ENCODE measurements around the gene CEP85L. TPM values are rescaled to one million over a fixed set of nuclear protein-coding genes. Genes with fewer than 3 reads are reported as not detected.
A peak's percentile ranks its signal among the peaks of the same experiment; 100 is the strongest.

The CEP85L gene
- total RNA-seq, 8 experiments from 2014 or later: 8.3 to 27.8 (median 12.7) TPM

- Histone ChIP-seq H3K4me1 (replicated peaks in 1 of 2) (no peaks in the 10 kb centered on the region), H3K27ac (no peak overlapping the region), H3K4me3 (no peak overlapping the region)
- 0 to 86% (median 67%) methylated on average over 1 of the region's 1 CpG; no CpG with 5 or more reads in 5 of the 10 experiments for WGBS, 10 experiments
- in situ Hi-C loops (cut with MboI; ENCODE audit: low pct_unique_long_range_greater_than_20kb in 2 of 9, low sequenced_read_pairs in 9 of 9, unreplicated experiment in 9 of 9): loop anchor here in 1 of 9 experiments (25.0 kb wide), 1 partner anchor 267 kb away; no protein-coding TSS in a partner anchor
- ATAC-seq (replicated peaks in 6 of 8): no peak
Measured at GRCh38 chr6:118554698-118555097, 96.7 kb downstream of the CEP85L start.

GRCh38 chr6:118553132-118553531, 98.3 kb downstream of the CEP85L start:
- 18 to 83% (median 58%) methylated on average over 1 of the region's 1 CpG; no CpG with 5 or more reads in 1 of the 10 experiments for WGBS, 10 experiments
- no peak overlapping the region for H3K27ac ChIP-seq

GRCh38 chr6:118551063-118552053, 100.0 kb downstream of the CEP85L start:
- H3K27ac ChIP-seq: no peak overlapping the region
- H3K4me1 ChIP-seq (replicated peaks in 1 of 2): no peaks in the 10 kb centered on the region
- WGBS, 10 experiments: 6 to 54% (median 35%) methylated on average over 2 to 3 of the region's 3 CpGs; no CpG with 5 or more reads in 1 of the 10 experiments
- in situ Hi-C loops (cut with MboI; ENCODE audit: low pct_unique_long_range_greater_than_20kb in 2 of 9, low sequenced_read_pairs in 9 of 9, unreplicated experiment in 9 of 9): loop anchor here in 1 of 9 experiments (25.0 kb wide), 1 partner anchor 264 kb away; no protein-coding TSS in a partner anchor
- no peak overlapping the region for H3K4me3 ChIP-seq
- ATAC-seq (replicated peaks in 6 of 8): peak in 7 of 8 experiments; percentile 36 to 86 (median 67)

More at GRCh38 chr6:118553132-118553531, 98.3 kb downstream of the CEP85L start:
- no peaks in the 10 kb centered on the region for H3K4me1 ChIP-seq (replicated peaks in 1 of 2)
- H3K4me3 ChIP-seq: no peak overlapping the region
- ATAC-seq (replicated peaks in 6 of 8): no peak
- in situ Hi-C loops (cut with MboI; ENCODE audit: low pct_unique_long_range_greater_than_20kb in 2 of 9, low sequenced_read_pairs in 9 of 9, unreplicated experiment in 9 of 9): loop anchor here in 1 of 9 experiments (25.0 kb wide), 1 partner anchor 266 kb away; no protein-coding TSS in a partner anchor

- Histone ChIP-seq H3K4me1 (replicated peaks in 1 of 2) (no peaks in the 10 kb centered on the region), H3K4me3 (no peak overlapping the region)
Measured at GRCh38 chr6:118548613-118549012, 102.8 kb downstream of the CEP85L start.

GRCh38 chr6:118548136-118548535, 103.3 kb downstream of the CEP85L start, which contains the start of gene PLN:
TSS of gene PLN (plus strand) at chr6:118548296. CDS start at chr6:118558922, 10,626 bp downstream.
- no peak within 1 kb of the TSS for H3K27ac ChIP-seq
- no peaks in the 10 kb centered on the region for H3K4me1 ChIP-seq (replicated peaks in 1 of 2)
- in situ Hi-C loops (cut with MboI; ENCODE audit: low pct_unique_long_range_greater_than_20kb in 2 of 9, low sequenced_read_pairs in 9 of 9, unreplicated experiment in 9 of 9): loop anchor here in 1 of 9 experiments (25.0 kb wide), 1 partner anchor 261 kb away; no protein-coding TSS in a partner anchor
- ATAC-seq (replicated peaks in 6 of 8): peak in 2 of 8 experiments; percentile 17 to 56
- H3K4me3 ChIP-seq: no peak within 1 kb of the TSS
- 76 to 100% (median 94%) methylated on average over 1 to 3 of the region's 3 CpGs; no CpG with 5 or more reads in 1 of the 10 experiments for WGBS, 10 experiments

More at GRCh38 chr6:118548613-118549012, 102.8 kb downstream of the CEP85L start:
- peak in 3 of 8 experiments; percentile 50 to 83 (median 66) for ATAC-seq (replicated peaks in 6 of 8)
- in situ Hi-C loops (cut with MboI; ENCODE audit: low pct_unique_long_range_greater_than_20kb in 2 of 9, low sequenced_read_pairs in 9 of 9, unreplicated experiment in 9 of 9): loop anchor here in 1 of 9 experiments (25.0 kb wide), 1 partner anchor 261 kb away; no protein-coding TSS in a partner anchor
- H3K27ac ChIP-seq: no peak overlapping the region

GRCh38 chr6:118546880-118547218, 104.5 kb downstream of the CEP85L start:
- WGBS, 10 experiments: 38 to 100% (median 71%) methylated on average over 1 of the region's 1 CpG
- H3K4me1 ChIP-seq (replicated peaks in 1 of 2): no peaks in the 10 kb centered on the region
- in situ Hi-C loops (cut with MboI; ENCODE audit: low pct_unique_long_range_greater_than_20kb in 2 of 9, low sequenced_read_pairs in 9 of 9, unreplicated experiment in 9 of 9): loop anchor here in 1 of 9 experiments (25.0 kb wide), 1 partner anchor 260 kb away; no protein-coding TSS in a partner anchor
- no peak overlapping the region for H3K27ac ChIP-seq
- no peak for ATAC-seq (replicated peaks in 6 of 8)
- no peak overlapping the region for H3K4me3 ChIP-seq

- 62 to 100% (median 89%) methylated on average over 1 to 4 of the region's 4 CpGs for WGBS, 10 experiments
- Histone ChIP-seq H3K4me3 (no peak overlapping the region), H3K27ac (no peak overlapping the region), H3K4me1 (replicated peaks in 1 of 2) (no peaks in the 10 kb centered on the region)
- no peak for ATAC-seq (replicated peaks in 6 of 8)
- in situ Hi-C loops (cut with MboI; ENCODE audit: low pct_unique_long_range_greater_than_20kb in 2 of 9, low sequenced_read_pairs in 9 of 9, unreplicated experiment in 9 of 9): loop anchor here in 1 of 9 experiments (25.0 kb wide), 1 partner anchor 259 kb away; no protein-coding TSS in a partner anchor
Measured at GRCh38 chr6:118546164-118546879, 105.1 kb downstream of the CEP85L start.

- in situ Hi-C loops (cut with MboI; ENCODE audit: low pct_unique_long_range_greater_than_20kb in 2 of 9, low sequenced_read_pairs in 9 of 9, unreplicated experiment in 9 of 9): loop anchor here in 1 of 9 experiments (25.0 kb wide), 1 partner anchor 257 kb away; no protein-coding TSS in a partner anchor
- Histone ChIP-seq H3K4me3 (no peak overlapping the region), H3K27ac (no peak overlapping the region), H3K4me1 (replicated peaks in 1 of 2) (no peaks in the 10 kb centered on the region)
- no peak for ATAC-seq (replicated peaks in 6 of 8)
- 83 to 100% (median 90%) methylated on average over 1 to 3 of the region's 3 CpGs; no CpG with 5 or more reads in 1 of the 10 experiments for WGBS, 10 experiments
Measured at GRCh38 chr6:118544105-118544504, 107.3 kb downstream of the CEP85L start.

GRCh38 chr6:118542184-118542952, 109.0 kb downstream of the CEP85L start:
- Histone ChIP-seq H3K4me3 (no peak overlapping the region), H3K4me1 (replicated peaks in 1 of 2) (no peaks in the 10 kb centered on the region), H3K27ac (no peak overlapping the region)
- WGBS, 10 experiments: 68 to 100% (median 93%) methylated on average over 2 to 3 of the region's 3 CpGs; no CpG with 5 or more reads in 2 of the 10 experiments
- no peak for ATAC-seq (replicated peaks in 6 of 8)
- in situ Hi-C loops (cut with MboI; ENCODE audit: low pct_unique_long_range_greater_than_20kb in 2 of 9, low sequenced_read_pairs in 9 of 9, unreplicated experiment in 9 of 9): loop anchor here in 1 of 9 experiments (25.0 kb wide), 1 partner anchor 255 kb away; no protein-coding TSS in a partner anchor

GRCh38 chr6:118537574-118537973, 113.8 kb downstream of the CEP85L start:
- WGBS, 10 experiments: 50 to 100% (median 95%) methylated on average over 1 to 2 of the region's 2 CpGs; no CpG with 5 or more reads in 1 of the 10 experiments
- Histone ChIP-seq H3K4me3 (no peak overlapping the region), H3K4me1 (replicated peaks in 1 of 2) (no peaks in the 10 kb centered on the region), H3K27ac (no peak overlapping the region)
- no peak for ATAC-seq (replicated peaks in 6 of 8)
- in situ Hi-C loops (cut with MboI; ENCODE audit: low pct_unique_long_range_greater_than_20kb in 2 of 9, low sequenced_read_pairs in 9 of 9, unreplicated experiment in 9 of 9): loop anchor here in 1 of 9 experiments (25.0 kb wide), 1 partner anchor 250 kb away; no protein-coding TSS in a partner anchor

- H3K4me3 ChIP-seq: no peak overlapping the region
- WGBS, 10 experiments: 78 to 100% (median 100%) methylated on average over 1 to 2 of the region's 2 CpGs; no CpG with 5 or more reads in 2 of the 10 experiments
- ATAC-seq (replicated peaks in 6 of 8): no peak
- no peak overlapping the region for H3K27ac ChIP-seq
- H3K4me1 ChIP-seq (replicated peaks in 1 of 2): no peaks in the 10 kb centered on the region
- in situ Hi-C loops (cut with MboI; ENCODE audit: low pct_unique_long_range_greater_than_20kb in 2 of 9, low sequenced_read_pairs in 9 of 9, unreplicated experiment in 9 of 9): loop anchor here in 1 of 9 experiments (25.0 kb wide), 1 partner anchor 249 kb away; no protein-coding TSS in a partner anchor
Measured at GRCh38 chr6:118536478-118536877, 114.9 kb downstream of the CEP85L start.
